ENCODE results near the gene SLC4A5. TPM values are rescaled to one million over a fixed set of nuclear protein-coding genes. Genes with fewer than 3 reads are reported as not detected.

Gene SLC4A5
- total RNA-seq, 1 donor from 2014 or later, result 3.7 TPM

- intact Hi-C loops (cut with micrococcal nuclease), result no loop called here
Observed at GRCh38 chr2:74281141-74281975, 61.9 kb downstream of the SLC4A5 start.

DNA sequence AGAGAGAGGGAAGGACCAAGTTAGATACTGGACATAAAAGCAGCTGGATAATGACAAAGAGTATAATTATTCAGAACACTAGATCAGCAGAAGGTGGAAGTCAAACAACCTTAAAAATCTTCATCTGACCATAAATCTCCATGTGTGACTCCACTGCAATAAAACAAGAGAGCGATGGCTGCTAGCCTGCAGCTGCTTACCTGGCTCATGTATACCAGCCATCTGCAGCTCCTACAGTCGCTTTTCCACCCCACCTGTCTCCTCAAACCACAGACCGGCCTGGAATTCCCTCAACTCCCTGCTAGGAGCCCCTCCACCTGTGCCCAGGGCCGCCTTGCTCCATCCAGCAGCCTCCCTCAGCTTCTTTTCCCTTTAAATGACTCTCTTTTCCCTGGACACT is 64.5 kb downstream of the SLC4A5 start:
- intact Hi-C loops (cut with micrococcal nuclease), result no loop called here

GRCh38 chr2:74278176-74278575 is 65.0 kb downstream of the SLC4A5 start:
- intact Hi-C loops (cut with micrococcal nuclease), result no loop called here

DNA sequence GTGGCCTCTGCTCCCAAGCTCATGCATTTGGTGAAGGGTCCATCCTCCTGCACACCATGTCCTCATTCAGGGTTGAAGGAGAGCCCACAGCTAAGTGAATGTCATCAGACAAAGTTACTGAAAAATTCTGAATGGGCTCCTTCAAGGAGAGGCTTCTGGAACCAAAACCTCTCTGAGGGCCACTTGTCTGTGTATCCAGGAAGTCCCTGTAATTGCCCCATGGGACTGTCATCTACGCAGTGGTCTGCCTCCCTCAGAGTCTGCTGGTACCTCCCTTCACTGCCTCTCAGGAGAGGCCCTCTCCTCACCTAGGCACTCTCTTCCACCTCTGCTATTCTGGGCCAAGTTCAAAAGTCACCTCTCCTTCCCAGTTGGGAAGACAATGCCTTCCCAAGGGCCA is 68.0 kb downstream of the SLC4A5 start:
- intact Hi-C loops (cut with micrococcal nuclease), result no loop called here

GRCh38 chr2:74269667-74270066 is 73.5 kb downstream of the SLC4A5 start:
- intact Hi-C loops (cut with micrococcal nuclease), result no loop called here

DNA sequence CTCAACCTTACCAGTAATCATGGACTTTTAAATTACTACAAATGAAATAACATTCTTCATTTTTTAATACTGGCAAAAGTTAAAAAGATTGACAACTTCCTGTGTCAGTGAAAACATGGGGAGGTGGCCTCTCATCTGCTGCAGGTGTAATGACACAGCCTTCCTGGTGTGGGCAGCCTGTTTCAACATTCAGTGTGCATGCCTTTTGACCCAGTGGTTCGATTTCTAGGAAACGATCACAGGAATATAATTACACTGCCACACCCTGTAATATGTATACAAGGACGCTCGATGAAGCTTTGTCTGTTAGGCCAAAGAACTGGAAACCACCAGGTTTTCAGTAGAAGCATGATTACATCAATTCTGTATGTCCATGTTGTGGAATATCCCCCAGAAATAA is 76.1 kb downstream of the SLC4A5 start:
- intact Hi-C loops (cut with micrococcal nuclease), result loop anchor here (1.0 to 2.0 kb wide), 5 partner anchors 24 to 265 kb away; partner anchors contain the start of gene PCGF1

GRCh38 chr2:74264281-74264680 is 78.9 kb downstream of the SLC4A5 start:
- intact Hi-C loops (cut with micrococcal nuclease), result no loop called here

DNA sequence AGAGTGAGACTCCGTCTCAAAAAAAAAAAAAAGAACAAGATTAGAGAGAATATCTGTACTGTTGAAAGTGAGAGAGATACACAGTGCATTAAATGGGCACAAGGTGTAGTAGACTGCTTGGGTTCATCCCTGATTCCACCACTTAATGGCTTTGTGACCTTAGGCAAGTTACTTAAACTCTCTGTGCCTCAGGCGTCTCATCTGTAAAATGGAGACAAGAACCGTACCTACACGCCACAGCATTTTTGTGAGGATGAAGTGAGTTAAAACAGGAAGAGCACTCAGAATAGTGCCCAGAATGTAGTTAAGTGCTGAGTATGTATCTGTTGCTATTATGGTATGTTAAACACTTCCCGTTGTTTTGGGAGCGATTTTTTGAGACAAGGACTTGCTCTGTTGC is 80.5 kb downstream of the SLC4A5 start:
- intact Hi-C loops (cut with micrococcal nuclease), result no loop called here

DNA sequence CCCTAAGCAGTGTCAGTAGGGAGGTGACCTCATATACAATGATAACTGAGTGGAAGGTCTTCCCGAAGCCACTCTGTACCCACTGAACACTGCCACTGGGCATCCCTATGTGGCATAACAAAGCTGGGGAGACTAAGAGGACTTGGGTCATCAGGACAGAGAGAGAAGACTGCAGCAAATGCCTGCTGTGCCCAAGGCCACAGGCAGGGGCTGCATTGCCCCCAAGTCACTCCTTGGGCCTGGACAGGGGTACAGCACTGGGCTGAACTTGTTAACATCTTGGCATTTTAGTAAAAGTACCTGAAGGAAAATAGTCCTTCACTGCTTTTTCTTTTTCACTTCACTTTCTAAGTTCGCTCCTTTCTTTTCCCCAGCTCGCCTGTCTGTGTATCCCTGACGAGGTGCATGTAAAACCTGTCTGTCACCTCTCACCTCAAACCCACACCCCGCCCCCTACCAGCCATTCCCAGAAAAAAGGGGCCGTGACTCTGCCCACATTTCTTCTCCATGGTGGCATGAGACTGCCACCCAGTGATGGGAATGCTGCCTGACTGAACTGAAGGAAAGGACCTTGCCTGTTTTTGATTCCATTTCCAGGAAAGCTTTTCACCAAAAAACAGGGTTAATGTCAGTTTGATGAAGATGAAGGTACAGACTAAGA is 81.9 kb downstream of the SLC4A5 start:
- intact Hi-C loops (cut with micrococcal nuclease), result no loop called here

DNA sequence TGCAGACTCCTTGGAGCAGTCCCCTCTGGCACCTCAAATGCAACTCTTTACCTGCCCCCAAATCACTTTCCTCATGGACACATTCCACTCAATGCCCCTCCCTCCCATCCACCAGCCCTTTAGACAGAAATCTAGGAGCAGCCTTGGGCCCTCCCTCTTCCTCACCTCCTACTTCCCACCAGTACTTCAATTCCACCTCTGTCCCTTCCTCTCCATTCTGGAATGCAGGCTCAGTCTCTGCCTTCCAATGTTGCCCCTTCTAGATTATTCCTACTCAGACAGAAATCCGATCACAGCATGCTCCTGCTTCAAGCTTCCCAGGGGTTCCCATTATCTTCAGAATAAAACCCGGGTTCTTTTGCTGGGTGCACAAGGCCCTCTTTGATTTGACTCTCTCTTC is 82.7 kb downstream of the SLC4A5 start:
- intact Hi-C loops (cut with micrococcal nuclease), result no loop called here

DNA sequence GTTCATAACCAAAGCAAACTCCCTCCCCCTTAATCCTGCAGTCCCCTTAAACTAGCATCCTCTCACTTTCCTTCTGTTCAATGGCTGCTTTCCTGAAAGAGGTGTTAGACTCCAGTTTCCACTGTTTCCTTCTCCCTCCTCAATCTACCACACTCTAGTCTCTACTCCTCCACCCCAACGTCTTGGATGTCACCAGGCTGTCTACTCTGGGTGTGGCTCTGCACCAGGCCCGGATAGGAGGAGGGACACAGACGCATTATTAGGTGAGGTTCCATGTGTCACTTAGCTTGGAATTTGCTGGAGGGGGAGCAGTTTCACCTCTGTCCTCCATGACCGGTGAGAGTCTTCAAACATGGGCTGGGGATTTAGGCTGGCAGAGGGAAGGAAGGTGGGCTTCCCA is 83.5 kb downstream of the SLC4A5 start:
- intact Hi-C loops (cut with micrococcal nuclease), result no loop called here

DNA sequence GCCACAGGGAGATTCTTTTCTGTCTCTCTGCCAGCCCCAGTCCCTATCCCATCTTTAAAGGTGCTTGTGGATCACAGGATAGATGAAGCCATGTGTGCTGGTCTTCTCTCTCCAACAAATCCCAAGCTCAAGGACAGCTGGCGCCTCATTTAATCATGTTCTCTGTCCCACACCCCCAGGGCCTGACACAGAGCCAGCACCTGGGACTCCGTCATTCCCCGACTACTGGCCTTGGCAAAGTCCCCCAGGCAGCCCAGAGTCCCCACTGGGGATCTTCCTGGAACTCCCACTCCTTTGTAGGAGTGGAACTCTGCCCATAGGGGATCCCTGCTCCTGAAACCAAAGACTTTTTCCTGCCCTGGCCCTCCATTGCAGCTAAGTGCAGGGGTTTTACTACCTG is 84.0 kb downstream of the SLC4A5 start:
- intact Hi-C loops (cut with micrococcal nuclease), result no loop called here

- intact Hi-C loops (cut with micrococcal nuclease), result no loop called here
Observed at GRCh38 chr2:74255660-74256213, 87.5 kb downstream of the SLC4A5 start.

DNA sequence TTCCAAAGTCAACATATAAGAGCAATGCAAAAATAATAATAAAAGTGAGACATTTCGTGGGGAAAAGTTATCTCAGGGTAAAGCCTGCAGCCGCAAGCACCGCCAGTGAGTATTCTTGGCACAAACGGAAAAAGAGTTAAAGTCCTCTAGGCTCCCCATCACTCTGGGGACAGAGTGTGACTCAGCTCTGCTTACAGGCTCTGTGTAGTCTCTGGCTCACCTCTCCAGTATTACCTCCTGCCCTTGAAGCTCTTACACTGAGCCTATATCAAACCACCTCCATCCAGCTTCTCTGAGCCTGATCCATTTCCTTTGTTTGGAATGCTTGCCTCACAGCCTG is 89.3 kb downstream of the SLC4A5 start:
- intact Hi-C loops (cut with micrococcal nuclease), result loop anchor here (5.0 kb wide), 1 partner anchor 38 kb away; no protein-coding TSS in a partner anchor

GRCh38 chr2:74253306-74253970 is 89.8 kb downstream of the SLC4A5 start:
- intact Hi-C loops (cut with micrococcal nuclease), result loop anchor here (5.0 kb wide), 1 partner anchor 39 kb away; no protein-coding TSS in a partner anchor

DNA sequence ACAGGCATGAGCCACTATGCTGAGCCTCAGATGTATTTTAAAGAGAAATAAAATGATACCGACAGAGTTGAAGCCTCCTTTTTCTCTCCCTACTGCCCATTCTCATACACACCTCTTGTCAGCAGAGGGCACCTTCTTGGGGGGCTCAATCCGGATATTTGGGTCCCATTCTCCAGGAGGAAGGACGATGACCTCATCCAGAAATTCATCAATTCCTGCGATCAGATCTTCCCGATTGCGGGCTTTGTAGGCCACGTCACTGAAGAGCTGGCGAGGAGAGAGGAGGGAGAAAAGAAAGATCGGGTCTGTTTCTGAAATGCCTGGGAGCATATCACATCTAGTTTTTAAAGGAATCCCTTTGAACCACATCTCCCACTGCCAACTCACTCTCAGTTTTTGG is 90.4 kb downstream of the SLC4A5 start:
- intact Hi-C loops (cut with micrococcal nuclease), result loop anchor here (5.0 kb wide), 1 partner anchor 39 kb away; no protein-coding TSS in a partner anchor

DNA sequence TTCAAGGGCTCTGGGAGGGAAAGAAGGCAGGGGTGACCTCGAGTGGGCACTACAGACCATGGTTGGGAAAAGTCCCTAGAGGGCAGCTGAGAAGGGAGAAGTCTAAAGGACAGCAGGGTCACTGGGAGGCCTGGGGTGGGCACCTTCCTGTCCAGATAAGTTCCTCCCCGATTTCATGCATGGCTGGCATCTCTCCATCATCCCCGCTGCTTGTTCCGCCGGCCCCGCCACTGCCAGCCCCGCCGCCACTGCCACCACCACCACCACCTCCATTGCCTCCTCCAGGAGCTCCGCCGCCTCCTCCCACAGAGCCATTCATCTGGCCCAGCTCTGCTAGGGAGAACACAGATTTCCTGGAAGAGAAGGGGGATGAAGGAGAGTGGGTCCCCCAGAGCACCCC is 91.2 kb downstream of the SLC4A5 start:
- intact Hi-C loops (cut with micrococcal nuclease), result loop anchor here (5.0 kb wide), 1 partner anchor 40 kb away; no protein-coding TSS in a partner anchor

DNA sequence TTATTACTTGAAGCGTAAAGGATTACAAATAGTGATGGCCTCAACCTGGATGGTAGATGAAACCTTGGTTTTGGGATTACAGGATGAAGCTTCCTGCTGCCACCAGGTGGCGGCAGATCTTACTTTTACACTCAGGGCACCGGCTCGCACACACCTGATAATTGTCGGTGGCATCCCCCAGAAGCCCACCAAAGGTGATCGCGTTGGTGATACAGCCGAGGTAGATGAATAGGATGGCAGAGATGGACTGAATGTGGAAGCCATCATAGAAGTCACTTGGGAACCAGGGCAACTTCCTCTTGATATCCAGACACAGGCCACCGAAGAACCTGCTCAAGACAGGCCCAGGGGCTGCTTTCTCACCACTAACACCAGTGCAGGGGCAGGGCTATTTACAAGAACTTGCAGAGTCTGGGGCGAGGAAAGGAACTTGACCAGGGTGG is 93.0 kb downstream of the SLC4A5 start:
- intact Hi-C loops (cut with micrococcal nuclease), result loop anchor here (1.0 to 5.0 kb wide), 7 partner anchors 42 to 337 kb away; partner anchors contain the start of gene TTC31

DNA sequence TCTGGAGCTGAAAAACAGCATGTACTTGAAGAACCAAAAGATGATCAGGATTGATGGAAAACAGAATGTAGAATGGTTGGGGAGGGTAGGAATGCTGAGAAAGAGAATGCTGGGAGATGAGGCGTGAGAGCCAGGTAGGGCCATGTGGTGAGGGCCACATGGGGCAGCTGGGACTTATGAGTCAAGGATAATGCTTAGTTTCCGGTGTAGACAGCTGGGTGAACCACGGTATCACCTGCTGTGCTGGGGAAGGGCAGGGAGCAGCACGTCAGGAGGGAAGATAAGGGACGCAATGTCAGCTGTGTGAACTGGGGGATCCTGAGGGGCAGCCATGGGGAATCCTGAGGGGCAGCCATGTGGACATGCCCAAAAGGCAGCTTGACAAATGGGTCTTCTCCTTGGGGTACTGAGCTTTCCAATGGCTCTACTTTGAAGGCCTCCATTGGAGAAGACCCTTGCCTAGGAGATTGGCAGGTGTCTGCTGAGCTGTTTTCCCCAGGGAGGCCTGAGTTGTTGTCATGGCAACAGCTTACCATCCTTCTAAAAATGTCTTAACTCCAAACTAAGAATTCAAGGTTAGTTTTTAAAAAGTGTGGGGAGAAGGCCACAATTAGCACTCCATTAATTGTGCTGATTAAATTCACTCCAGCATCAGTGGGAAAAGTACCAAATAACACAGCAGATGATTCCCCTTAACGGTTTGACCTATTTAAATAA is 93.7 kb downstream of the SLC4A5 start:
- intact Hi-C loops (cut with micrococcal nuclease), result loop anchor here (1.0 to 5.0 kb wide), 7 partner anchors 43 to 338 kb away; partner anchors contain the start of gene TTC31

GRCh38 chr2:74246496-74247195 is 96.6 kb downstream of the SLC4A5 start:
- intact Hi-C loops (cut with micrococcal nuclease), result no loop called here

Data from T-helper 1 cell treated with Interleukin-12 subunit alpha and Interleukin-12 subunit beta and Interleukin-4 antibody, amounts not matched to agents 30 ng/mL and 1 ng/mL, for 36 hours (primary cell).